ENCODE measurements around the gene IDH3G. TPM values are rescaled to one million over a fixed set of nuclear protein-coding genes. Genes with fewer than 3 reads are reported as not detected.
"Not testable (repeated sequence)": the region's sequence is repeated elsewhere in the genome, so short reads cannot be mapped to it uniquely, and the experiment has no call there.

IDH3G gene
- total RNA-seq (2014; rRNA removed; shearing (Covaris generic)), result 81.4 and 82.4 TPM in 2 replicates
- polyA plus RNA-seq (2014; cell fraction: nucleus; rRNA removed), result 158 and 171 TPM in 2 replicates

GRCh38 chrX:153794018-153794896 lies at the start of gene IDH3G, which contains the start of gene SSR4:
Gene IDH3G (minus strand): TSS chrX:153794375. CDS start chrX:153794326, 49 bp downstream.
Gene SSR4 (plus strand): TSS chrX:153794668. CDS start chrX:153794688, 20 bp downstream.
- peak; percentile 94 for DNase-seq (ENCODE audit: extremely low read depth, low read depth)

GRCh38 chrX:153836921-153837320 lies 42.7 kb upstream of the IDH3G start:
- DNase-seq (ENCODE audit: extremely low read depth, low read depth), result no peak

- no peak for DNase-seq (ENCODE audit: extremely low read depth, low read depth)
Measured at GRCh38 chrX:153832728-153833127, 38.6 kb upstream of the IDH3G start.

GRCh38 chrX:153831429-153832150 lies 37.4 kb upstream of the IDH3G start:
- DNase-seq (ENCODE audit: extremely low read depth, low read depth), result no peak

GRCh38 chrX:153830640-153831428 lies 36.7 kb upstream of the IDH3G start:
- no peak for DNase-seq (ENCODE audit: extremely low read depth, low read depth)

- no peak for DNase-seq (ENCODE audit: extremely low read depth, low read depth)
Measured at GRCh38 chrX:153829799-153830639, 35.8 kb upstream of the IDH3G start, which contains the start of gene PDZD4. Gene PDZD4 (minus strand): TSS chrX:153830544. CDS start chrX:153830298, 246 bp downstream.

GRCh38 chrX:153829549-153829798 lies 35.3 kb upstream of the IDH3G start:
- DNase-seq (ENCODE audit: extremely low read depth, low read depth), result no peak

GRCh38 chrX:153828723-153829548 lies 34.8 kb upstream of the IDH3G start:
- DNase-seq (ENCODE audit: extremely low read depth, low read depth), result no peak

- no peak for DNase-seq (ENCODE audit: extremely low read depth, low read depth)
Measured at GRCh38 chrX:153828308-153828707, 34.1 kb upstream of the IDH3G start.

GRCh38 chrX:153827903-153828302 lies 33.7 kb upstream of the IDH3G start:
- DNase-seq (ENCODE audit: extremely low read depth, low read depth), result no peak

GRCh38 chrX:153827016-153827415 lies 32.8 kb upstream of the IDH3G start:
- no peak for DNase-seq (ENCODE audit: extremely low read depth, low read depth)

GRCh38 chrX:153825042-153825441 lies 30.9 kb upstream of the IDH3G start:
- DNase-seq (ENCODE audit: extremely low read depth, low read depth), result no peak

GRCh38 chrX:153824348-153824747 lies 30.2 kb upstream of the IDH3G start:
- no peak for DNase-seq (ENCODE audit: extremely low read depth, low read depth)

GRCh38 chrX:153821066-153821465 lies 26.9 kb upstream of the IDH3G start:
- DNase-seq (ENCODE audit: extremely low read depth, low read depth), result no peak

GRCh38 chrX:153820601-153821000 lies 26.4 kb upstream of the IDH3G start:
- DNase-seq (ENCODE audit: extremely low read depth, low read depth), result no peak

- DNase-seq (ENCODE audit: extremely low read depth, low read depth), result no peak
Measured at GRCh38 chrX:153819384-153820040, 25.3 kb upstream of the IDH3G start.

- peak; percentile 19 for DNase-seq (ENCODE audit: extremely low read depth, low read depth)
Measured at GRCh38 chrX:153818571-153819383, 24.6 kb upstream of the IDH3G start.

GRCh38 chrX:153818064-153818463 lies 23.9 kb upstream of the IDH3G start:
- not testable (repeated sequence) for DNase-seq (ENCODE audit: extremely low read depth, low read depth)
